Measurements from ENCODE around the gene POLRMT. TPM values are rescaled to one million over a fixed set of nuclear protein-coding genes. Genes with fewer than 3 reads are reported as not detected.

POLRMT gene
- total RNA-seq, 1 experiment from 2014 or later: 104 TPM

GRCh38 chr19:590396-590745 is 43.0 kb downstream of the POLRMT start:
- Histone ChIP-seq H4K8ac (replicated peaks; ENCODE audit: insufficient read length, low read depth, low read length) (no peak overlapping the region), H2BK15ac (ENCODE audit: low read depth, low read length) (no peak overlapping the region), H4K20me1 (ENCODE audit: control insufficient read depth, insufficient read depth, insufficient read length) (peaks cover 3% of the 10 kb centered on the region), H2BK5ac (ENCODE audit: insufficient read length, low read length) (no peak overlapping the region), H2AFZ (ENCODE audit: low read length) (no peak overlapping the region), H2BK20ac (ENCODE audit: low read depth, low read length, poor library complexity, severe bottlenecking) (no peak overlapping the region), H3K79me1 (ENCODE audit: insufficient read depth, low read depth, low read length, poor library complexity, severe bottlenecking) (no peaks in the 10 kb centered on the region), H3K9me3 (ENCODE audit: control insufficient read depth, low read depth, low read length) (no peaks in the 10 kb centered on the region), H4K91ac (ENCODE audit: insufficient read length, low read depth, low read length) (no peak overlapping the region), H3K79me2 (ENCODE audit: insufficient read depth, low read length) (no peaks in the 10 kb centered on the region), H2BK120ac (ENCODE audit: low read depth, low read length, poor library complexity, severe bottlenecking) (no peak overlapping the region), H3K9ac (ENCODE audit: extremely low read depth, insufficient read length, low read length) (no peak overlapping the region), H3K27ac (ENCODE audit: insufficient read length, low read depth, low read length) (no peak overlapping the region), H3K4ac (ENCODE audit: low read depth, low read length) (no peak overlapping the region), H3K23ac (ENCODE audit: insufficient read length, low read depth, low read length) (no peak overlapping the region), H3K23me2 (ENCODE audit: insufficient read length, low read depth, low read length, poor library complexity, severe bottlenecking) (no peaks in the 10 kb centered on the region), H3K27me3 (ENCODE audit: insufficient read depth, low read length) (peaks cover 12% of the 10 kb centered on the region; the same call in 1 of the 2 replicates), H3K4me2 (ENCODE audit: insufficient read depth, insufficient read length, low read length) (no peak overlapping the region), H3T11ph (ENCODE audit: low read length) (no peak overlapping the region), H4K5ac (ENCODE audit: insufficient read length, low read depth, low read length) (no peak overlapping the region), H3K14ac (ENCODE audit: insufficient read depth, low read length) (no peak overlapping the region), H3K4me1 (ENCODE audit: insufficient read depth, low read length) (no peaks in the 10 kb centered on the region), H2AK5ac (ENCODE audit: insufficient read length, low read length) (no peak overlapping the region), H3K18ac (ENCODE audit: insufficient read length, low read depth, low read length) (no peak overlapping the region), H3K56ac (ENCODE audit: insufficient read length, low read depth, low read length) (no peak overlapping the region), H2BK12ac (ENCODE audit: insufficient read length, low read depth, low read length) (no peak overlapping the region)
- DNase-seq: no peak
- Mint-ChIP-seq H3K27me3 (ENCODE audit: low read depth) (peaks cover 52% of the 10 kb centered on the region), H3K4me1 (peaks cover 2 to 8% of the 10 kb centered on the region in 2 experiments; a peak in 1 of 4 replicates), H3K4me3 (peak overlapping the region; percentile 44 to 59; a peak in 3 of 5 replicates), H3K27ac (no peak overlapping the region), H3K9me3 (no peaks in the 10 kb centered on the region), H3K36me3 (ENCODE audit: insufficient read depth in 1 of 3, low read depth in 3 of 3) (no peaks in the 10 kb centered on the region)
- no CpG with 5 or more reads among the region's 50 CpGs for WGBS (ENCODE audit: extremely low coverage, insufficient read length, low lambda C conversion rate)
- no peak for TF ChIP-seq CTCF (conservative IDR thresholded peaks at IDR 0.05)
